ENCODE measurements around the gene ZNF594. TPM values are rescaled to one million over a fixed set of nuclear protein-coding genes. Genes with fewer than 3 reads are reported as not detected.
"Not testable (repeated sequence)": the region's sequence is repeated elsewhere in the genome, so short reads cannot be mapped to it uniquely, and the experiment has no call there.

Gene ZNF594
- total RNA-seq, 2 experiments from 2014 or later = 2.2 to 3.1 TPM

DNA sequence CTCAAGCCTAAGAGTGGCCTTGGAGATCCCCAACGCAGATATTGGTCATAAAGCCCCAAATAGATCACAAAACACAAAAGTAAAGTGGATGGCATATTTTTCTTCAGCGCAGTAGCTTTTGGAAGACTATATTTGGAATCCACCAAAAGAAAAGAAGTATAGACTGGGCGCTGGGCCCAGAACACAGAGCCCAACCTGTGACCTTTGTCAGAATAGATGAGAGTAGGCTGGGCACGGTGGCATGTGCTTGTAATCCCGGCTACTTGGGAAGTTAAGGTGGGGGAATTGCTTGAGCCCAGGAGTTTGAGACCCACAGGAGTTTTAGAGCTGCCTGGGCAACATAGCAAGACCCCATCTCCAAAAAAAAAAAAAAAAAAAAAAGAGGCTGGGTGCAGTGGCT is 28.4 kb upstream of the ZNF594 start:
- Histone ChIP-seq H3K36me3 (ENCODE audit: insufficient read depth, low read length) (no peaks in the 10 kb centered on the region), H3K4me3 (ENCODE audit: low read length) (no peak overlapping the region), H3K4me1 (ENCODE audit: insufficient read depth, low read length) (peaks cover 12% of the 10 kb centered on the region), H3K27me3 (ENCODE audit: control insufficient read depth in 1 of 2, insufficient read depth in 2 of 2, low read length in 2 of 2) (no peaks in the 10 kb centered on the region), H3K9me3 (ENCODE audit: control insufficient read depth in 1 of 2, insufficient read depth in 1 of 2, low read length in 2 of 2) (no peaks in the 10 kb centered on the region), H3K27ac (ENCODE audit: low read depth in 1 of 2, low read length in 2 of 2) (no peak overlapping the region)
- Mint-ChIP-seq H3K27ac (peak overlapping the region; percentile 3), H3K9me3 (no peaks in the 10 kb centered on the region), H3K4me1 (ENCODE audit: low read depth) (peaks cover 13% of the 10 kb centered on the region), H3K27me3 (no peaks in the 10 kb centered on the region), H3K4me3 (no peak overlapping the region), H3K36me3 (ENCODE audit: low read depth) (peaks cover 18% of the 10 kb centered on the region)
- POLR2A ChIA-PET = interaction anchor here (0.8 to 1.0 kb wide), 2 partner anchors 14 to 28 kb away, joined by 3 to 5 read pairs; partner anchors contain the start of gene ZNF594
- ATAC-seq (ENCODE audit: poor library complexity) = no peak
- intact Hi-C loops (cut with DNase I, micrococcal nuclease) = no loop called here
- TF ChIP-seq, protein P1, sequence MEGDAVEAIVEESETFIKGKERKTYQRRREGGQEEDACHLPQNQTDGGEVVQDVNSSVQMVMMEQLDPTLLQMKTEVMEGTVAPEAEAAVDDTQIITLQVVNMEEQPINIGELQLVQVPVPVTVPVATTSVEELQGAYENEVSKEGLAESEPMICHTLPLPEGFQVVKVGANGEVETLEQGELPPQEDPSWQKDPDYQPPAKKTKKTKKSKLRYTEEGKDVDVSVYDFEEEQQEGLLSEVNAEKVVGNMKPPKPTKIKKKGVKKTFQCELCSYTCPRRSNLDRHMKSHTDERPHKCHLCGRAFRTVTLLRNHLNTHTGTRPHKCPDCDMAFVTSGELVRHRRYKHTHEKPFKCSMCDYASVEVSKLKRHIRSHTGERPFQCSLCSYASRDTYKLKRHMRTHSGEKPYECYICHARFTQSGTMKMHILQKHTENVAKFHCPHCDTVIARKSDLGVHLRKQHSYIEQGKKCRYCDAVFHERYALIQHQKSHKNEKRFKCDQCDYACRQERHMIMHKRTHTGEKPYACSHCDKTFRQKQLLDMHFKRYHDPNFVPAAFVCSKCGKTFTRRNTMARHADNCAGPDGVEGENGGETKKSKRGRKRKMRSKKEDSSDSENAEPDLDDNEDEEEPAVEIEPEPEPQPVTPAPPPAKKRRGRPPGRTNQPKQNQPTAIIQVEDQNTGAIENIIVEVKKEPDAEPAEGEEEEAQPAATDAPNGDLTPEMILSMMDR (IDR thresholded peaks at IDR 0.05) = no peak
- CTCF ChIA-PET = interaction anchor here (1.1 kb wide), 1 partner anchor 108 kb away, joined by 3 read pairs; no protein-coding TSS in a partner anchor
- no peak for DNase-seq

GRCh38 chr17:5219536-5219935 is 27.9 kb upstream of the ZNF594 start:
- ATAC-seq (ENCODE audit: poor library complexity) (no peak), DNase-seq (no peak)
- H3K4me1 ChIP-seq (ENCODE audit: insufficient read depth, low read length) = peaks cover 12% of the 10 kb centered on the region
- Mint-ChIP-seq H3K27ac (no peak overlapping the region), H3K27me3 (no peaks in the 10 kb centered on the region), H3K36me3 (ENCODE audit: low read depth) (peaks cover 19% of the 10 kb centered on the region), H3K4me1 (ENCODE audit: low read depth) (peaks cover 13% of the 10 kb centered on the region), H3K9me3 (no peaks in the 10 kb centered on the region), H3K4me3 (no peak overlapping the region)
- TF ChIP-seq, protein P1 (IDR thresholded peaks at IDR 0.05) = no peak
- intact Hi-C loops (cut with DNase I, micrococcal nuclease) = no loop called here
- H3K27ac ChIP-seq (ENCODE audit: low read depth in 1 of 2, low read length in 2 of 2) = no peak overlapping the region
- ChIA-PET CTCF (interaction anchor here (1.1 kb wide), 1 partner anchor 109 kb away, joined by 3 read pairs; no protein-coding TSS in a partner anchor), POLR2A (no interaction called here)
- no peaks in the 10 kb centered on the region for H3K36me3 ChIP-seq (ENCODE audit: insufficient read depth, low read length)
- H3K27me3 ChIP-seq (ENCODE audit: control insufficient read depth in 1 of 2, insufficient read depth in 2 of 2, low read length in 2 of 2) = no peaks in the 10 kb centered on the region
- H3K9me3 ChIP-seq (ENCODE audit: control insufficient read depth in 1 of 2, insufficient read depth in 1 of 2, low read length in 2 of 2) = no peaks in the 10 kb centered on the region
- H3K4me3 ChIP-seq (ENCODE audit: low read length) = no peak overlapping the region

- H3K27me3 Mint-ChIP-seq; intact Hi-C loops (cut with DNase I, micrococcal nuclease); H3K36me3 ChIP-seq (ENCODE audit: insufficient read depth, low read length); H3K9me3 ChIP-seq (ENCODE audit: control insufficient read depth in 1 of 2, insufficient read depth in 1 of 2, low read length in 2 of 2); POLR2A ChIA-PET; H3K27ac ChIP-seq (ENCODE audit: low read depth in 1 of 2, low read length in 2 of 2); H3K4me3 Mint-ChIP-seq; H3K9me3 Mint-ChIP-seq; H3K27me3 ChIP-seq (ENCODE audit: control insufficient read depth in 1 of 2, insufficient read depth in 2 of 2, low read length in 2 of 2); H3K4me3 ChIP-seq (ENCODE audit: low read length); DNase-seq; ATAC-seq (ENCODE audit: poor library complexity); H3K4me1 Mint-ChIP-seq (ENCODE audit: low read depth); CTCF ChIA-PET; H3K27ac Mint-ChIP-seq: not testable (repeated sequence)
- peaks cover 12% of the 10 kb centered on the region for H3K4me1 ChIP-seq (ENCODE audit: insufficient read depth, low read length)
- peaks cover 11% of the 10 kb centered on the region for H3K36me3 Mint-ChIP-seq (ENCODE audit: low read depth)
Observed at GRCh38 chr17:5217562-5217961, 25.9 kb upstream of the ZNF594 start.

DNA sequence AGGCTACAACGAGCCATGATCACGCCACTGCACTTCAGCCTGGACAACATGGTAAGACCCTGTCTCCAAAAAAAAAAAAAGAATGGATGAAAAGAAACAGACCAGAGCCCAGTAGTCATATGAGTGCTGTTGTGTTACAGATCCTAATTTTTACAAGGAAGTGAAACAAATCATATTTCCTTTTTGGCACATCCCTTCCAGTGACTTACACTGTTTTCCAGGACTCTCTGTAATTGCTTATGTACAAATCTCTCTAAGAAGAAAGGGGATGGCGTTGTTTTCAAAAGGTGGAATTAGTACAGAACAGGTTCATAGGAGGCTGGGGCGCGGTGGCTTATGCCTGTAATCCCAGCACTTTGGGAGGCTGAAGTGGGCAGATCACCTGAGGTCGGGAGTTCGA is 19.8 kb upstream of the ZNF594 start:
- Histone ChIP-seq H3K9me3 (ENCODE audit: control insufficient read depth in 1 of 2, insufficient read depth in 1 of 2, low read length in 2 of 2) (no peaks in the 10 kb centered on the region), H3K27me3 (ENCODE audit: control insufficient read depth in 1 of 2, insufficient read depth in 2 of 2, low read length in 2 of 2) (no peaks in the 10 kb centered on the region), H3K27ac (ENCODE audit: low read depth in 1 of 2, low read length in 2 of 2) (no peak overlapping the region), H3K36me3 (ENCODE audit: insufficient read depth, low read length) (no peaks in the 10 kb centered on the region), H3K4me3 (ENCODE audit: low read length) (no peak overlapping the region), H3K4me1 (ENCODE audit: insufficient read depth, low read length) (no peaks in the 10 kb centered on the region)
- ATAC-seq (ENCODE audit: poor library complexity) (no peak), DNase-seq (no peak)
- ChIA-PET POLR2A (interaction anchor here (1.1 kb wide), 1 partner anchor 16 kb away, joined by 3 read pairs; no protein-coding TSS in a partner anchor), CTCF (no interaction called here)
- intact Hi-C loops (cut with DNase I, micrococcal nuclease) = no loop called here
- no peaks in the 10 kb centered on the region for H3K27me3 Mint-ChIP-seq
- no peaks in the 10 kb centered on the region for H3K9me3 Mint-ChIP-seq
- H3K36me3 Mint-ChIP-seq (ENCODE audit: low read depth) = peaks cover 17% of the 10 kb centered on the region
- H3K27ac Mint-ChIP-seq = peak overlapping the region; percentile 42
- TF ChIP-seq, protein P1 (IDR thresholded peaks at IDR 0.05) = no peak
- peaks cover 11% of the 10 kb centered on the region for H3K4me1 Mint-ChIP-seq (ENCODE audit: low read depth)
- no peak overlapping the region for H3K4me3 Mint-ChIP-seq
